ENCODE data around the gene USP30.

The USP30 gene

DNA sequence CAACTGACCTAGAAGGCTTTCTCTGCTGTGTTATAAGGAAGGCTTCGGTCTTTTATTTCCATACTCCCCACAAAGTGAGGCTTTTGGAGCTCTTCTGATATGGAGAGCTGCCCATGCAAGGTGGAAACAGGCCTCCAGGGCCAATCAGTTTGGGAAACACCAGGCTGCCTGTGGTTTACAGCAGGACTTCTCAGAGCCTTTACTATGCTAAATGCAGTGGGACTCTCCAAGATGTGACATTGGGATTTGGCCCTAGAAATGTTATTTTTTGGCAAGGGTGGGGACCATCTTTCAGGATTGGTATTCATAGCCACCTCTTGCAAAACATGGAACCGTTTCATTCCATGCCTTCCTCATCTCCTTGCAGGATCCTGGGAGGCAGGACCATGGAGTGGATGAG lies 67.7 kb downstream of the USP30 start:
- H3K36me3 ChIP-seq (ENCODE audit: insufficient read depth, low read depth, low read length) = no peaks in the 10 kb centered on the region
- H3K4me1 ChIP-seq (ENCODE audit: insufficient read depth, low read length) = peaks cover 7% of the 10 kb centered on the region; the same call in 1 of the 2 replicates
- no peaks in the 10 kb centered on the region for H3K27me3 ChIP-seq (ENCODE audit: insufficient read depth, low read length)
- no peaks in the 10 kb centered on the region for H3K9me3 ChIP-seq (ENCODE audit: insufficient read depth, low read depth, low read length)
- no peak overlapping the region for H3K27ac ChIP-seq (ENCODE audit: low read length)
- no peak overlapping the region for H3K9ac ChIP-seq (ENCODE audit: low read depth, low read length)
- H3K4me3 ChIP-seq (ENCODE audit: low read length) = no peak overlapping the region

DNA sequence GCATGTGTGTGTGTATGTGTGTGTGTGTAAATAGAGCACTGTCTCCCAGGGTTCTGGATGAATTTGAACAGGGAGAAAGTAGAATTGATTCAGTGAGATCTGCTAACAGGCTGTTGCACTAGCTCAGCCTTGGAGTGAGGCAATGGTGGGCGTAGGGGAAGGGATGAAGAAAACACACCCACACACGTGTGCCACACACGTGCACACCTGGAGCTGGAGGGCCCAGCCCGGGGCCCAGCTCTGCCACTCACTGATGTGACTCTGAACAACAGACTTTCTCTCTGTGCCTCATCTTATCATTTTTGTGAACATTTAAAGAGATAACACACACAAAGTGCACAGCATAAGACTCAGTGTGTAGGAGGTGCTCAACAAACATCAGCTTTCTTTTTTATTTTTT lies 68.2 kb downstream of the USP30 start:
- Histone ChIP-seq H3K9ac (ENCODE audit: low read depth, low read length) (no peak overlapping the region), H3K9me3 (ENCODE audit: insufficient read depth, low read depth, low read length) (no peaks in the 10 kb centered on the region), H3K36me3 (ENCODE audit: insufficient read depth, low read depth, low read length) (no peaks in the 10 kb centered on the region), H3K4me1 (ENCODE audit: insufficient read depth, low read length) (peaks cover 6% of the 10 kb centered on the region; the same call in 1 of the 2 replicates), H3K27me3 (ENCODE audit: insufficient read depth, low read length) (no peaks in the 10 kb centered on the region), H3K27ac (ENCODE audit: low read length) (no peak overlapping the region), H3K4me3 (ENCODE audit: low read length) (no peak overlapping the region)

DNA sequence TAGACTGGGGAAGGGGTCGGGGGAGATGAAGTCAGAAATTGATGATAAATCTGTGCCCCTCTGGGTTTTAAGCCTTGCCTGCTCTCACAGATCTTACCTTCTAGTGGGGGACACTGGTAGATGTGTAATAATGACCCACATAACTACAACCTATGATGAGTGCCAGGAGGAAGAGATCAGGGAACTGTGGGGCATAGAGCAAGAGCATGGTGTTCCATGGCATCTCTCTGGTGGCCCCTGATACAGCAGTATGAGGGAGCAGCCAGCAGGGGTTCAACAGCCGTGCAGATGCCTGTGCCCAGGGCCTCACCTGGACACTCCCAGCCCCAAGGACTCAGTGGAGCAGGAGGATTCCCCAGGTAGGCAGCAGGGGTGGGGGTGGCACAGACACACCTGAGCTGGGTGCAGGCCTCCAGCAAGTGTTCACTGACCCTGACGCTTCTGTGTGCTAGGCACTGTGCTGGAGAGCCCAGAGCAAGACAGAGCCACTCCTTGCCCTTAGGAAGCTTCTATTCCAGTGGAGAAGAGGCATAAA lies 69.0 kb downstream of the USP30 start:
- no peak overlapping the region for H3K9ac ChIP-seq (ENCODE audit: low read depth, low read length)
- H3K4me3 ChIP-seq (ENCODE audit: low read length) = no peak overlapping the region
- no peaks in the 10 kb centered on the region for H3K27me3 ChIP-seq (ENCODE audit: insufficient read depth, low read length)
- no peak overlapping the region for H3K27ac ChIP-seq (ENCODE audit: low read length)
- H3K36me3 ChIP-seq (ENCODE audit: insufficient read depth, low read depth, low read length) = no peaks in the 10 kb centered on the region
- H3K9me3 ChIP-seq (ENCODE audit: insufficient read depth, low read depth, low read length) = no peaks in the 10 kb centered on the region
- no peaks in the 10 kb centered on the region for H3K4me1 ChIP-seq (ENCODE audit: insufficient read depth, low read length)

DNA sequence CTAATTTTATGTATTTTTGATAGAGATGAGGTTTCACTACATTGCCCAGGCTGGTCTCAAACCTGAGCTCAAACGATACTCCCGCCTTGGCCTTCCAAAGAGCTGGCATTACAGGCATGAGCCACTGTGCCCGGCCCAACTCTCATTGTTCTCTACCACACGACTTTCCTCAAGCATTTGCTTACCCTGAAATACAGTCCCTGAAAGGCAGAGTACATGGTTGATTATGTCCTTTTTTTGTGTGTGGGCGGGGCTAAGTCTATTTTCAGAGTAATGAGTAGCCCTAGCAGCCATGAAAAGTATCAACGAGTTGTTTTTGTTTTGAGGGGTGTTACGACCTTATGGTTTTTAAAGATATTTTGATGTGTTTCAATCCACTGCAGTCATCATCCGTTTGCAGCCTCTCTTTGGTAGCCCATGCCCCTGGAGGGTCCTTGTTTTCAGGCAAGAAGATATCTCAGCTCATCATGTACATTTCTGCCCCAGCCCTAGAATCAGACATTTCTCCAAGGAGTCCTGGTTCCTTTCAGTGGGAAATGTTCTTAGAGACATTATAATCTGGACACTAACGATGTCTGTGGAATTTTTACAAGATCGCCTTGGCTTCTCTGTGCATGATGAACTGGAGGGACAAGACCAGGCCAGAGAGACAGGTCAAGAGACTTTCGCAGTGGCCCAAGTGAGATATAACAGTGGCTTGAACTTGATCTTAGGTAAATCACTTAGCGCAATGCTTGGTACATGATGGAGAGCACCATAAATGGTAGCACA lies 72.7 kb downstream of the USP30 start:
- H3K27ac ChIP-seq (ENCODE audit: low read length) = no peak overlapping the region
- no peaks in the 10 kb centered on the region for H3K36me3 ChIP-seq (ENCODE audit: insufficient read depth, low read depth, low read length)
- H3K27me3 ChIP-seq (ENCODE audit: insufficient read depth, low read length) = no peaks in the 10 kb centered on the region
- no peaks in the 10 kb centered on the region for H3K9me3 ChIP-seq (ENCODE audit: insufficient read depth, low read depth, low read length)
- H3K4me1 ChIP-seq (ENCODE audit: insufficient read depth, low read length) = no peaks in the 10 kb centered on the region
- H3K4me3 ChIP-seq (ENCODE audit: low read length) = no peak overlapping the region
- H3K9ac ChIP-seq (ENCODE audit: low read depth, low read length) = no peak overlapping the region

DNA sequence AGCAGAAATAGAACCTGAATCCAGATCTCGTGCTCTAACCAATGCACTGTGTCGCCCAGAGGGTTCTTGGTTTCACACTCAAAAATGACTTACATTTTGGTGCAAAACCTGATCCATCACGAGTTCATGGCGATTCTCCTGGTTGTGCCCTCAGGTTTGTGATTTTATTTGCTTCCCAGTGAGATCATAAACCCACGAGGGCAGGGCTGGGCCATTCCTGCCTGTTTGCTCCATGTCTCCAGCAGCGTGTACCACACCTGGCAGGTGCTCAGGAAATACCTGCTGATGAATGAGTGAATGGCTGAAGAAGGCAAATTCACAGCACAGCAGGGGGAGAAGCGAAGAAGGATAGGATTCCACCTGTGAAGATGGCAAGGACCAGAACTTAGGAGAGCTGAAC lies 73.4 kb downstream of the USP30 start:
- no peak overlapping the region for H3K4me3 ChIP-seq (ENCODE audit: low read length)
- no peaks in the 10 kb centered on the region for H3K4me1 ChIP-seq (ENCODE audit: insufficient read depth, low read length)
- no peaks in the 10 kb centered on the region for H3K27me3 ChIP-seq (ENCODE audit: insufficient read depth, low read length)
- no peaks in the 10 kb centered on the region for H3K36me3 ChIP-seq (ENCODE audit: insufficient read depth, low read depth, low read length)
- no peaks in the 10 kb centered on the region for H3K9me3 ChIP-seq (ENCODE audit: insufficient read depth, low read depth, low read length)
- H3K27ac ChIP-seq (ENCODE audit: low read length) = no peak overlapping the region
- no peak overlapping the region for H3K9ac ChIP-seq (ENCODE audit: low read depth, low read length)

DNA sequence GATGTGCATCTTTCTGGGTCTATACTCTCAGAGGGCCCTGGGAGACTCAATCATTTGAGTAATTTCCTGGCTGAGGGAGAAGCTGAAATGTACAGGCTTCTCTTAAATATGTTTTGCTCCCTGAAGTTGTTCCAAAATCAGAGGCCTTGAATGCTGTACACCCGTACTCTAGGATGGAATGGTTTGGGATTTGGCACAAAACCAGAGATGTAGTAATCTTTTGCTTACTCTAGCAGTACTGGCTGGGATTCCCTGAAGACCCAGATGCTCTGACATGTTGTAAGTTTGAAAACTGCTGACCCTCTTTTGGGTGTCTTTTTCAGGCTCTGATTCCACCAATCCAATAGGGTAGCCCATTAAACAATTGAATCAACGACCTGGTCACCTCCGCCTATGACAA lies 74.4 kb downstream of the USP30 start:
- Histone ChIP-seq H3K9me3 (ENCODE audit: insufficient read depth, low read depth, low read length) (no peaks in the 10 kb centered on the region), H3K4me1 (ENCODE audit: insufficient read depth, low read length) (no peaks in the 10 kb centered on the region)

DNA sequence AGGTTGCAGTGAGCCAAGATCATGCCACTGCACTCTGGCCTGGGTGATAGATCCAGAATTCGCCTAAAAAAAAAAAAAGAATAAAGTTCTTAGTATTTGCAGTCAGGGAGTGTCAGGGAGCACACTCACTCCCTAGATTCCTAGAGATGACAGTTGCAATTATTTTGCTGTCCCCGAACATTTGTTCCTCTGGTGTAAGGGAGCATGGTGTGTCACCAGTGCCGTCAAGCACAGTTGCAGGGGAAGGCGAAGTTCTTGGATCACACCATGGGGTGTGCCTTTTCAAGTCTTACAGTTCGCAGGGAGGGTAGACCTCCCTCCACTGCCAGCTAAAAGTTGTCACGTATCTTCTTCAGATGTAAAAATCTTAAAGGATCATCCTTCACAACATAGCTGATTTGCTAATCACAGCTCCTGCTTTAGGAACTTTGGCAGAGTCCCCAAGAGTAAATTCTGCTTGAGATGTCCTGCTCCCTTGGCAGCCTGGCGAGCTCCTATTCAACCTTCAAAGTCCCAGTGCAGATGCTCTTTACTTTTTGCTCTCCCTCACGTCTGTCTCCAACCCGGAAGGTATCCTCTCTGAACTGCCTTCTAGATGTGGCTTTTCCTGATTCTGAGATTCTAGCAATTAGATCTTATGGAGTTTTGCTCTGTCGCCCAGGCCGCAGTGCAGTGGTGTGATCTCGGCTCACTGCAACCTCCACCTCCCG lies 75.3 kb downstream of the USP30 start:
- Histone ChIP-seq H3K27ac (ENCODE audit: low read length) (no peak overlapping the region), H3K4me3 (ENCODE audit: low read length) (no peak overlapping the region), H3K36me3 (ENCODE audit: insufficient read depth, low read depth, low read length) (no peaks in the 10 kb centered on the region), H3K9me3 (ENCODE audit: insufficient read depth, low read depth, low read length) (no peaks in the 10 kb centered on the region), H3K4me1 (ENCODE audit: insufficient read depth, low read length) (no peaks in the 10 kb centered on the region), H3K9ac (ENCODE audit: low read depth, low read length) (no peak overlapping the region), H3K27me3 (ENCODE audit: insufficient read depth, low read length) (no peaks in the 10 kb centered on the region)

More for the DNA sequence above, 74.4 kb downstream of the USP30 start:
- Histone ChIP-seq H3K36me3 (ENCODE audit: insufficient read depth, low read depth, low read length) (no peaks in the 10 kb centered on the region), H3K9ac (ENCODE audit: low read depth, low read length) (no peak overlapping the region), H3K27ac (ENCODE audit: low read length) (no peak overlapping the region), H3K4me3 (ENCODE audit: low read length) (no peak overlapping the region), H3K27me3 (ENCODE audit: insufficient read depth, low read length) (no peaks in the 10 kb centered on the region)

DNA sequence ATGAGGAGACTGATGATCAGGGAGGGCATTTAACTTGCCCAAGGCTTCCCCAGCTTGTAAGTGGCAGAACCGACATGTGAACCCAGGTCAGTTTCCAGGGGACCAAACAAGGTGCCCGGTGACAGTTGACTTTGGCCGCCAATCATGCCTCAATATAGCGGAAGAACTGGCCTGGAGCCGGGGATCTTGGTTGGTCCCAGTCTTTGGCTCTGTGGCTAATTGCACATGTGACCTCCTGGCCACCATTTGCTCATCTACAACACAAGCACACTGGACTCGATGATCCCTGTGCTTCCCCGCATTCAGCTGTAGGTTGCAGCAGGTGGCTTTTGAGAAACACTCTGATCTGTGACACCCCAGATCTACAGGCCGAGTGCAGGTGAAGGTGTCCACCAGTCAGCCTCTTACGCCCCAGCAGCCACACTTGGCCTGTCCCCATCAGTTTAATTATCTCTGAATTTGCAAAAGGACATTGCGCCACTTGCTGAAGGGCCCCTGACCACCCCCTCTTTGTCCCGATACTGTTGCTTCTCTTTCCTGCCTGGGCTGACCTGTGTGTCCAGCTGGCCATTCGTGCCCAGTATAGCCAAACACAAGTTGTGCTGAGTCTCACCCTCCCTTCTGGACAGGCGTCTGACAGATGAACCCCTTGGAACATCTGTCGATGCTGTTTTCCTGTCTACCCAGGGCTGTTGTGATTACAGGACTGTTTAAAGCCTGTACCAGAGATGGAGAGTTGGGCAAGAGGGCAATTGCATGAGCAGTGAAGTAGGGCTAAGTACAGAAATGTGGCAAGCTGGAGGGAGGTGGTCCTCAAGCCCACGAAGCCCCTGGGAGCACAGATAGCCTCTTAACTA lies 78.1 kb downstream of the USP30 start:
- no peak overlapping the region for H3K27ac ChIP-seq (ENCODE audit: low read length)
- H3K27me3 ChIP-seq (ENCODE audit: insufficient read depth, low read length) = no peaks in the 10 kb centered on the region
- H3K9ac ChIP-seq (ENCODE audit: low read depth, low read length) = no peak overlapping the region
- H3K4me3 ChIP-seq (ENCODE audit: low read length) = no peak overlapping the region
- no peaks in the 10 kb centered on the region for H3K36me3 ChIP-seq (ENCODE audit: insufficient read depth, low read depth, low read length)
- no peaks in the 10 kb centered on the region for H3K9me3 ChIP-seq (ENCODE audit: insufficient read depth, low read depth, low read length)
- H3K4me1 ChIP-seq (ENCODE audit: insufficient read depth, low read length) = no peaks in the 10 kb centered on the region

DNA sequence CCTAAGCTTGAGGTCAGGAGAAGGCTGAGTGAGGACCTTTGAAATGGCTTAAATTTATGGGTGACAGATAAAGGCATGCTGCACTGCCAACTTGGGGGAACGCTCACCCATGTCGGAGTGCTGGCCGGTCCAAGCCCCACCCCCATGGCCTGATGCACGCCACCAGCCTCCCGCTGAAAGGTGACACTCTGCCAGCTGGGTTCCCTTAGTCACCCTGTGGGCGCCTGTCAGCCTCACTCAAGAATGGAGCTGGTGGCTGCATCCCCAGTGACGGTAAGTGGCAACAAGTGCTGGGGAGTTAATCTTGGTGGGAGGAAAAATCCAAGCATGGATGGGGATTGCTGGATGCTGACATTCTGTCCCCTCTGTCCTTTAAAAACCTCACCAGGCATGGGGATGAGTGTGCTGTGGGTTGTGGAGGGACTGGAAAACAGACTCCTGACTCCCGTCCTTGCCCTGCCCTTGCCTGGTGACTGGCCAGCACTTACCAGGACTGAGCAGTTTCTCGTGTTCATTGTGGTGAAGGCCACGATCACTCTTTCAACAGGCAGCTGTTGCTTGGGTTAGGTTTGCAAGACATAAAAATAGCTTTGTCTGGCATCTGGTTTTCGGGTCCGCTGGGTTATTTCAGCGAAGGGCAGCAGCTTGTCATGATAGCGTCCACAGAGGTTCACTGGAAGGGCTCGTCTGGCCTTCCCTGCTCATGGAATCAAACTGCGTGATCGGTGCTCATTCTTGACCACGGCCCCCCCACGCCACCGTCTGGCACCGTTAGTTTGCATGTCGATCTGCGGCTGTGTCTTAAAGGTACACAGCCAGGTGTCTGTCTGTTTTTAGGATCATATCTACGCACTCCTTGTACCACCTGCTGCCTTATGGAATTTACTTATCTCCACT lies 79.0 kb downstream of the USP30 start:
- Histone ChIP-seq H3K9ac (ENCODE audit: low read depth, low read length) (no peak overlapping the region), H3K4me1 (ENCODE audit: insufficient read depth, low read length) (no peaks in the 10 kb centered on the region), H3K27me3 (ENCODE audit: insufficient read depth, low read length) (no peaks in the 10 kb centered on the region), H3K4me3 (ENCODE audit: low read length) (no peak overlapping the region), H3K27ac (ENCODE audit: low read length) (no peak overlapping the region), H3K9me3 (ENCODE audit: insufficient read depth, low read depth, low read length) (no peaks in the 10 kb centered on the region; the same call in 1 of the 2 replicates), H3K36me3 (ENCODE audit: insufficient read depth, low read depth, low read length) (no peaks in the 10 kb centered on the region)

DNA sequence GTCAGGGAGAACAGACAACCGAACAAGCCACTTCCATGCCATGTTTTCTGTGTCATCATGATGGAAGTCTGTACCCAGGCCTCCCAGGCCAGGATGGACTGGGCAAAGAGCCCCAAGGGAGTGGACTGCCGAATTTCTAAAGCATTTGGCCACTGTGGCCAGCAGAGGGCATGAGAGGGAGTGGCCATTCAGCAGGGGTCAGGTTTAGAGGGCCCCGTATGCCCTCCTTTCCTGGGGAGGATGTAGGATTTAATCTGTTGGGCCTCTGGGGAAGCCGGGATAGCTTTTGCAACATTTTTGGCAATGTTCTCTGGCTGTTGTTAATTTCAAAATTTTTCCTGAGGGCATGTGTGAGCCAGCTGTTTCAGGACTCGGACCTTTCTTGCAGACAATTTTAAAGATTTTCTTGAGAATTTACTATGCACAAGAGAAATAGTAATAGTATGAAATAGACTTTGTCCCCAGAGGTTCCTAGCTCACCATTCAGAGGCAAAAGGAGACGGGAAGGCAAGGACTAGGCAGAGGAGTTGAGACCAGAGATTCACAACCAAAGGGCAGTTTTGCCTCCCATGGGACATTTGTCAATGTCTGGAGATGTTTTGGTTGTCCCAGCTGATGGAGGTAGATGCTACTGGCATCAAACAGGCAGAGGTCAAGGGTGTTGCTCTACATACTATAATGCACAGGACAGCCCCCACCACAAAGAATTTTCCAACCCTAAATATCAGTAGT lies 82.0 kb downstream of the USP30 start:
- Histone ChIP-seq H3K4me1 (ENCODE audit: insufficient read depth, low read length) (no peaks in the 10 kb centered on the region), H3K4me3 (ENCODE audit: low read length) (no peak overlapping the region), H3K36me3 (ENCODE audit: insufficient read depth, low read depth, low read length) (no peaks in the 10 kb centered on the region), H3K9me3 (ENCODE audit: insufficient read depth, low read depth, low read length) (no peaks in the 10 kb centered on the region; the same call in 1 of the 2 replicates), H3K9ac (ENCODE audit: low read depth, low read length) (no peak overlapping the region), H3K27ac (ENCODE audit: low read length) (no peak overlapping the region), H3K27me3 (ENCODE audit: insufficient read depth, low read length) (no peaks in the 10 kb centered on the region)

Measured in iPS-20b (cell line).